Measurements from ENCODE around the gene TTC38. TPM values are rescaled to one million over a fixed set of nuclear protein-coding genes. Genes with fewer than 3 reads are reported as not detected.

Gene TTC38
- total RNA-seq, 2 experiments from 2014 or later = 17.8 to 20.7 TPM

DNA sequence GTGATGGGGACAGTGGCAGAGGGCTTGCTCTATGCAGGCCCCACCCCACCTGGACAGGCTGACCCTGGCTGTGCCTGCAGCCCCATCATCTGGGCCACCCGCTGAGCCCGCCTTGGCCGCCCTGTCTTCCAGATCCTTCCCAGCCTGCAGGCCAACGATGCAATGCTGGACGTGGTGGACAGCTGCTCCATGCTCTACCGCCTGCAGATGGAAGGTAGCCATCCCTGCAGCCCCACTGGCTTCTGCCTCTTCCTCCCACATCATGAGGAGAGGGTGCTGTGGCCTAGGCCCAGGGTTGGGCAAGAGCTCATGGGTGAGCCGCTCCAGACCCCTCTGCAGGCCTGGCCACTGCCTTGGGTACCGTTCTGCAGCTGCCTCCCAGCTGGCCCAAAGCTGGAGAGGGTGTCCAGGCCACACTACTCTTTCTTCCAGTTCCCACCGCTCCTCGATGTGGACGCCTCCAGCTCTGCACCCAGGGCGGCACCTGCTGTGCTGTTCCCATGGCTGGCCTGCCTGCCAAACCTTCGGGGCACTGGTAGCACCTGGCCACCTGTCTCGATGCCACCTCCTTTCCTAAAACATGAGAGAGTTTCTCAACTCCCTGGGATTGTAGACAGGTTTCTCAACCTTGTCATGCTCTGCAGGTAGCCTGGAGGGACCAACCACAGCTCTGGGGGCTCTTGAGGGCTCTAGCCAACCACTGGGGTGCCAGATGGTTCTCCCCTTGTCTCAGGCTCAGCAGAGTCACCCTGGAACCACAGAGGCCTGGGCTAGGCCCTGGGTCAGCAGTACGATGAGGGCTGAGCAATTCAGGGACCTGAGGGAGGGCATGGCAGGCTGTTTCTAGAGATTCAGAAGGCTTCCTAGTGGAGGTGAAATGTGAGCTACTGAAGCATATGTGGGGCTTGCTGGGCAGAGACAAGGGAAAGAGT is 19.4 kb downstream of the TTC38 start:
- Mint-ChIP-seq H3K27me3 (no peaks in the 10 kb centered on the region), H3K4me3 (peak overlapping the region; percentile 66), H3K36me3 (ENCODE audit: low read depth) (peaks cover 51% of the 10 kb centered on the region), H3K27ac (peak overlapping the region; percentile 86), H3K9me3 (peaks cover 2% of the 10 kb centered on the region), H3K4me1 (peaks cover 35% of the 10 kb centered on the region)
- CTCF ChIA-PET = interaction anchor here (1.3 kb wide), 1 partner anchor 9 kb away, joined by 4 read pairs; the partner anchor contains the start of gene GTSE1
- no peak for DNase-seq
- POLR2A ChIA-PET = interaction anchor here (0.9 to 3.6 kb wide), 6 partner anchors 9 to 39 kb away, joined by 3 to 25 read pairs (median 4); partner anchors contain the start of genes CDPF1 and GTSE1

DNA sequence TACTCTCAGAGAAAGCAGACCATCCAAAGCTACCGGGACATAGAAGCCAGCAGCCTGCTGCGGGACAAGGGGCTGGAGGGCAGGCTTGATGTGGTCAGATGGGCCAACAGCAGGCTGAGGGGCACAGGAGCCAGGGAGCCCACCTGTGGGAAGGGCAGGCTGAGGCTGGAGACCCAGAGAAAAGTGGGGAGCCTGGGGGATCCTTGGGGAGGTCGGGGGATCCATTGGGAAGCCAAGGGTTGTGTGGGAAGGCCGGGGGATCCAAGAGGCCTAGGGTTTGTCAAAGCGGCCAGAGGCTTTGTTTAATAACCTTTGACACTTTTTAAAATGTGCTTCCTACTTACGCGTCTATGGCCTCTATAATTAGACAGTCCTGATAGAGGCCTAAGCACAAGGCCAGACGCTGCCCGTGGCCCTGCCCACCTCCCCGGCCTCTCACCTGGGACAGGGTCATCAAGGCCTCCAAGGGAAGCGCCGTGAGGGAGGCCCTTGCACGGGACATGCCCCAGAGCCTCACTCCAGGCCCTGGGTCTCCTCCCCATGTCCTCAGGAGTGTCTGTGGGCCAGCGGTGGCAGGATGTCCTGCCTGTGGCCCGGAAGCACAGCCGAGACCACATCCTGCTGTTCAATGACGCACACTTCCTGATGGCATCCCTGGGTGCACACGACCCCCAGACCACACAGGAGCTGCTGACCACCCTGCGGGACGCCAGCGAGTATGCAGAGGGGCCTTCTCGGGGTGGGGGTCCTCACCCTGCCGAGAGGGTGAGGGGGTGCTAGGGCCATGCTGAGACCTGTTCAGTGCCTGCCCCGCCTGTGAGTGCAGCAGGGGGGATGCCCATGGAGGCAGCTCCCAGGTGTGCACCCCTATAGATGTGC is 20.3 kb downstream of the TTC38 start:
- Mint-ChIP-seq H3K36me3 (ENCODE audit: low read depth) (peaks cover 60% of the 10 kb centered on the region), H3K4me1 (peaks cover 42% of the 10 kb centered on the region)

DNA sequence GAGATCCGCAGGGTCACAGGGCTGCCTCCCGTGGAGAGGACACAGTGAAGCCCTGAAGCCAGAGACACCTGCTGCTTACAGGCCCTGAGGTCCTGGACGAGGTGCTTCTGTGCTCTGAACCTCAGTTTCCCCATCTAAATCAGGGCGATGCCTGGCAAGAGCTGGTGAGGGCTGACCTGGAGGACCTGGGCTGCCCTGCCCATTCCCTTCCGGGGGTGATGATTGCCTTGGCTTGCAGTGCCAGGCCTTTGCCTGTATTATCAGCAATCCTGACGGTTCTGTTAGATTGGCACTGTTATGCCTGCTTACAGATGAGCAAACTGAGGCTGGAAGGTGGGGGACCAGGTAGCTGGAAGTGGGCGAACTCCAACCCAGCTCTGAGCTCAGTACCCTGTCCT is 21.0 kb downstream of the TTC38 start:
- no peaks in the 10 kb centered on the region for H3K27me3 Mint-ChIP-seq
- ChIA-PET POLR2A (interaction anchor here (0.8 to 3.6 kb wide), 5 partner anchors 8 to 138 kb away, joined by 3 to 25 read pairs (median 5); partner anchors contain the start of genes CDPF1, GTSE1 and PPARA), CTCF (no interaction called here)
- peaks cover 64% of the 10 kb centered on the region for H3K36me3 Mint-ChIP-seq (ENCODE audit: low read depth)
- H3K9me3 Mint-ChIP-seq = peaks cover 6% of the 10 kb centered on the region
- no peak for DNase-seq
- no peak overlapping the region for H3K4me3 Mint-ChIP-seq
- peaks cover 45% of the 10 kb centered on the region for H3K4me1 Mint-ChIP-seq
- peak overlapping the region; percentile 86 for H3K27ac Mint-ChIP-seq

More for the DNA sequence above, 20.3 kb downstream of the TTC38 start:
- peak; percentile 81 for DNase-seq
- ChIA-PET CTCF (interaction anchor here (1.3 kb wide), 1 partner anchor 8 kb away, joined by 4 read pairs; the partner anchor contains the start of gene GTSE1), POLR2A (interaction anchor here (0.8 to 3.6 kb wide), 8 partner anchors 8 to 137 kb away, joined by 3 to 25 read pairs (median 4); partner anchors contain the start of genes CDPF1, GTSE1 and PPARA)
- Mint-ChIP-seq H3K9me3 (peaks cover 6% of the 10 kb centered on the region), H3K4me3 (peak overlapping the region; percentile 66), H3K27ac (peak overlapping the region; percentile 86), H3K27me3 (no peaks in the 10 kb centered on the region)

DNA sequence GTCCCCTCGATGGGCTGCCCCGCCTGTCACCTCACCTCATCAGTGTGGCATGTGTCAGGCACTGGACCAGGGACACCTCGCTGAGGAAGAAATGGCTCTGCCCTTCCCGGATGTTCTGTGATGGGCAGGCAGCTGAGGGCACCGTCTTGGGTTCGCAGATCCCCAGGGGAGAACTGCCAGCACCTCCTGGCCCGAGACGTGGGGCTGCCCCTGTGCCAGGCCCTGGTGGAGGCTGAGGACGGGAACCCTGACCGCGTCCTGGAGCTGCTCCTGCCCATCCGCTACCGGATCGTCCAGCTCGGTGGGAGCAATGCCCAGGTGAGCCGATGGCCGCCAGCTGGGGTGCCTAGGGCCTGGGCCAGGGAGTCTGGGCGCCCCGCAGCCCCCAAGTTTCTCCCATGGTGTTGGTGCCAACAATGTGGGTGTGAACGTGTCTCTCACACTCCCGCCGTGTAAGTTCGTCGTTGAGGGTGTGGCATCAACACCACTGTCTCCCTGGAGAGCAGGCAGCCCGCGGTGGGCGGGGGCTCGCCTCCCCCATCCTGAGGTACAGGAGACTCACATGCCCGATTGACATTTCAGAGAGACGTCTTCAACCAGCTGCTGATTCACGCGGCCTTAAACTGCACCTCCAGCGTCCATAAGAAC is 21.6 kb downstream of the TTC38 start:
- ChIA-PET POLR2A (interaction anchor here (0.8 to 3.6 kb wide), 4 partner anchors 7 to 138 kb away, joined by 3 to 25 read pairs (median 8); partner anchors contain the start of genes CDPF1, GTSE1 and PPARA), CTCF (no interaction called here)
- H3K4me3 Mint-ChIP-seq = no peak overlapping the region
- H3K27ac Mint-ChIP-seq = no peak overlapping the region
- H3K9me3 Mint-ChIP-seq = peaks cover 6% of the 10 kb centered on the region
- no peaks in the 10 kb centered on the region for H3K27me3 Mint-ChIP-seq
- peaks cover 59% of the 10 kb centered on the region for H3K36me3 Mint-ChIP-seq (ENCODE audit: low read depth)
- DNase-seq = no peak
- H3K4me1 Mint-ChIP-seq = peaks cover 45% of the 10 kb centered on the region

DNA sequence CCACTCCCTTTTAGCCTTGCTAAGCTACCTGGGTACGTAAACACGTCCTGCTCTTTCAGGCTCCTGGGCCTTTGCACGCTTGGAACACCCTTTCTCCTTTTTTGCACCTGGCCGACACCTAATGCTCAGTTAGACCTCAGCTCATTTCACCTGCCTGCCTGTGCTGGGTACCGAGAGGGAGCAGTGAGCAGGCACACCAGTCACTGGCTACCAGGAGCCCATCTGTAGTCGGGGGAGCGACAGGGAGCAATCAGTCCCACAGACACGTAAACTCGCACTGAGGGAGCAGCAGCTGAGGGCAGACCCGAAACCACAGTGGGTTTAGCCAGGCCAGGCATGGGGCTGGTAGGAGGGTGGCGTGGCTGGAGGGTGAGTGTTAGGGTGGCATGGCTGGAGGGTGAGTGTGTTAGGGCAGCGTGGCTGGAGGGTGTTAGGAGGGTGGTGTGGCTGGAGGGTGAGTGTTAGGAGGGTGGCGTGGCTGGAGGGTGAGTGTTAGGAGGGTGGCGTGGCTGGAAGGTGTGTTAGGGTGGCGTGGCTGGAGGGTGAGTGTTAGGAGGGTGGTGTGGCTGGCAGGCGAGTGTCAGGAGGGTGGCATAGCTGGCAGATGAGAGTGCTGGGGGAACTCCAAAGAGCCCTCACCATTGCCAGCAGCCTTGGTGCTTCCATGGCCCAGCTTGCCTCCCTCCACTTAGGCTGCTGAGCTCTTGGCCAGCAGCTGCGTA is 22.5 kb downstream of the TTC38 start:
- ChIA-PET POLR2A (interaction anchor here (2.5 kb wide), 1 partner anchor 40 kb away, joined by 10 read pairs; the partner anchor contains the start of gene CDPF1), CTCF (no interaction called here)
- H3K9me3 Mint-ChIP-seq = peaks cover 6% of the 10 kb centered on the region
- no peak for DNase-seq
- no peak overlapping the region for H3K27ac Mint-ChIP-seq
- peaks cover 60% of the 10 kb centered on the region for H3K36me3 Mint-ChIP-seq (ENCODE audit: low read depth)
- H3K4me1 Mint-ChIP-seq = peaks cover 50% of the 10 kb centered on the region
- no peak overlapping the region for H3K4me3 Mint-ChIP-seq
- H3K27me3 Mint-ChIP-seq = no peaks in the 10 kb centered on the region

DNA sequence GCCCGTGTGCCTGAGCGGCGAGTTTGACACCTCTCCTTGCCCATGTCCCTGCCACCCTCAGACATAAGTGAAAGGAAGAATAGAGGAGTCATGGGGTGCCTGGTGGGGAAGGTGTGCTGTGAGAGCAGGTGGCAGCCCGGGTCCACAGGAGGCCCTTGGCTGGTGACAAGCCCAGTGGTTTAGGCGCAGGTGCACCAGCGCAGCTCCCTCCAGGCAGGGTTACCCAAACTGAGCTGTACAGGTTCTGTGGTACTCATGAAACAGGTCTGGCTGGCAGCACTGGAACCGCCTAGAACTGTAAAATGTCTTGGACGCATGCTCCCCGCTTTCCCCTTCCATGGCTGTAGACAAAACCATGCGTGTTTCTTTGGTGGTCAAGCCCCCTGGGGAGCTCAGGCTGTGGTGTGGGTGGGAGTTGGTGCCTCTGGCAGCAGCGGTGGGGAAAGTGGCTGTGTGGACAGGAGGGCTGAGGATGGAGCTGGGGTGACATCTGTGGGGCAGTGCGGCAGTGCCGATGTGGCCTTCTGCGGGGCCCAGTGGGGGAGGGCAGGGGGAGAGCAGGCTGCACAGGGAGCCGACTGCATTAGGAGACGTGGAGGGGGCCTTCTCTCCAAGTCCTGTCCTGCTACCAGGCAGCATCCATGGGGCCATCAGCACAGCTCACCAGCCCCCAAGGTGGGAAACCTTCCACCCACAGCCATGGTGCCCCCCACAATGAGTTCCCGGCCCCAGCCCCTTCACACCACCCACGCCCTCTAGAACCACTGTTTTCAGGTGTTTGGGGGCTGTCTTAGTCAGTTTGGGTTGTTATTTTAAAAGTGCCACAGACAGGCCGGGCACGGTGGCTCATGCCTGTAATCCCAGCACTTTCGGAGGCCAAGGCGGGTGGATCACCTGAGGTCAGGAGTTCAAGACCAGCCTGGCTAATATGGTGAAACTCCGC is 23.3 kb downstream of the TTC38 start:
- Mint-ChIP-seq H3K36me3 (ENCODE audit: low read depth) (peaks cover 54% of the 10 kb centered on the region), H3K4me1 (peaks cover 59% of the 10 kb centered on the region), H3K27ac (no peak overlapping the region), H3K27me3 (no peaks in the 10 kb centered on the region), H3K9me3 (peaks cover 6% of the 10 kb centered on the region), H3K4me3 (no peak overlapping the region)
- POLR2A ChIA-PET = interaction anchor here (0.6 to 2.5 kb wide), 2 partner anchors 41 to 470 kb away, joined by 4 to 10 read pairs; partner anchors contain the start of gene CDPF1
- CTCF ChIA-PET = no interaction called here
- no peak for DNase-seq

DNA sequence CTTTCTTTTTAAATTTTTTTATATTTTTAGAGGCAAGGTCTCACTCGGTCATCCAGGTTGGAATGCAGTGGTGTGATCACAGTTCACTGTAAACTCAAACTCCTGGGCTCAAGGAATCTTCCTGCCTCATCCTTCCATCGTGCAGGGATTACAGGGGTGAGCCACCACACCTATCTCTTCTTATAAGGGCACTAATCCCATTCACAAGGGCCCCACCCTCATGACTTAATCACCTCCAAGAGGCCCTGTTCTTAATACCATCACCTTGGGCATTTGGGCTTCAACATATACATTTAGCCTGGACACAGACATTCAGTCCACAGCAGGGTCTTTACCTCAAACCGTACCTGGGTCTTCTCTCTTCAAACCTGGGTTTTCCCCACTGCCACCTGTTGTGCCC is 24.4 kb downstream of the TTC38 start:
- no peak overlapping the region for H3K4me3 Mint-ChIP-seq
- H3K36me3 Mint-ChIP-seq (ENCODE audit: low read depth) = peaks cover 56% of the 10 kb centered on the region
- ChIA-PET CTCF (no interaction called here), POLR2A (no interaction called here)
- H3K9me3 Mint-ChIP-seq = peaks cover 6% of the 10 kb centered on the region
- no peak for DNase-seq
- no peaks in the 10 kb centered on the region for H3K27me3 Mint-ChIP-seq
- H3K27ac Mint-ChIP-seq = no peak overlapping the region
- peaks cover 61% of the 10 kb centered on the region for H3K4me1 Mint-ChIP-seq

DNA sequence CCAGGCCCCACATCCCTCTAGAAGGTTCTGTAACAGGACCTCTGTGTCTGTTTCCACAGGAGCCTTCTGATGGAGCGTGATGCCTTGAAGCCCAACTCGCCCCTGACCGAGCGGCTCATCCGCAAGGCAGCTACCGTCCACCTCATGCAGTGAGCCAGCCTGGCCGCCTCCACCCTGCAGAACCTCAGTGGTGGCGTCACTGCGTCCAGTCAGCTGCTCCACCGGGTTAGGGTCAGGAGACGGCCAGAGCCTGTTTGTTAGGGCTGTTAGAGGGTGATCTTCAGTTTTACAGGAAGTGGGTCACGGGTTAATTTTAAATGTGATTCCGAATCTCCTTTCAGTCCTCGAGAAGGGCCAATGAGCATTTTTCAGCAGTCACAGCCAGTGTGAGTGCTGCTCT is 24.9 kb downstream of the TTC38 start:
- H3K27ac Mint-ChIP-seq = no peak overlapping the region
- CTCF ChIA-PET = no interaction called here

DNA sequence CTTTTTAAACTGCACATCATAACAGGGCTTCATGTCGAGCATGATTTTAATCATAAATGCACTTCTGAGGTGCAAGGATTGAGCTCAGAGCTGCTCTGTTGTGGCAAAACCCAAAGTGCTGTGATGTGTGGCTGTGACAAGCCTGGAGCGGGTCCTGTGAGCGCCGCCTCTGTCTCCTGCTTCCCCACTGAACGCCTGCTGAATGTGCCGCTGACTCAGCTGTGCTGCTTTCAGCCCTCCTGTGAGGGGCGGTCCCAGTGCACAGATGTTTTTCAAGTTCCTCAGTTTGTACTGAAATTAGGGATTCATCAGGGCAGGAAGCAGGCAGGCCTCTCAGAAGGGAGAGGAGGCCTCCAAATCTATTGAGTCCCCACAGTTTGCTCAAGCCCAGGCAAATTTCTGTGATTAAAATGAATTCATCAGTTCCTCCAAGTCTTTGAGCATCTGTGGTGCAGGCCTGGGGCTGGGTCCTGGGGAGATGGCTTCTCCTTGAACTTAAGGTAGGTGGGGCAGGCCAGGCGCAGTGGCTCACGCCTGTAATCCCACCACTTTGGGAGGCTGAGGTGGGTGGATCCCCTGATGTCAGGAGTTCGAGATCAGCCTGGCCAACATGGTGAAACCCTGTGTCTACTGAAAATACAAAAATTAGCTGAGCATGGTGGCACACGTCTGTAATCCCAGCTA is 25.9 kb downstream of the TTC38 start:
- no peak for DNase-seq
- ChIA-PET POLR2A (no interaction called here), CTCF (no interaction called here)
- H3K27ac Mint-ChIP-seq = peak overlapping the region; percentile 35
- no peaks in the 10 kb centered on the region for H3K27me3 Mint-ChIP-seq
- peaks cover 52% of the 10 kb centered on the region for H3K36me3 Mint-ChIP-seq (ENCODE audit: low read depth)
- no peak overlapping the region for H3K4me3 Mint-ChIP-seq
- H3K4me1 Mint-ChIP-seq = peaks cover 60% of the 10 kb centered on the region
- H3K9me3 Mint-ChIP-seq = peaks cover 6% of the 10 kb centered on the region

More for the DNA sequence above, 24.9 kb downstream of the TTC38 start:
- peaks cover 55% of the 10 kb centered on the region for H3K36me3 Mint-ChIP-seq (ENCODE audit: low read depth)
- peaks cover 6% of the 10 kb centered on the region for H3K9me3 Mint-ChIP-seq
- H3K4me3 Mint-ChIP-seq = no peak overlapping the region
- POLR2A ChIA-PET = no interaction called here
- H3K4me1 Mint-ChIP-seq = peaks cover 61% of the 10 kb centered on the region
- DNase-seq = no peak
- no peaks in the 10 kb centered on the region for H3K27me3 Mint-ChIP-seq

DNA sequence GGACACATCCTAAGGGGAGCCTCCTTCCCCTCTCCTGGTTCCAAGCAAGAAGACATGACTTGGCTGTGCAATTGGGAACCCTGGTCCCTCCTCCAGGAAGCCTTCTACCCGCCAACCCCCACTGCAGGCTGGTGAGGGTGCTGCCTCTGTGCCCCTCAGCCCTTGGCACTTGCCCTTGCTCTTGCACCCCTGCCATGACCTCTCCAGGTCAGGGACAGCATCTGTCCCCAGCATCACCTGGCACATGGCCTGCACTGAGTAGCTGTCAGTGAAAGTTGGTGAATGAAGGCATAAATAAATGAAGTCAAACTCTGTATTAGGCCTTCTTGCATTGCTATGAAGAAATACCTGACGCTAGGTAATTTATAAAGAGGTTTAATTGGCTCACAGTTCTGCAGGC is 27.0 kb downstream of the TTC38 start:
- peak overlapping the region; percentile 97 for H3K27ac Mint-ChIP-seq
- DNase-seq = no peak
- no peaks in the 10 kb centered on the region for H3K27me3 Mint-ChIP-seq

More for the DNA sequence above, 27.0 kb downstream of the TTC38 start:
- Mint-ChIP-seq H3K4me3 (peak overlapping the region; percentile 88), H3K9me3 (peaks cover 6% of the 10 kb centered on the region), H3K36me3 (ENCODE audit: low read depth) (peaks cover 61% of the 10 kb centered on the region), H3K4me1 (peaks cover 60% of the 10 kb centered on the region)
- CTCF ChIA-PET = interaction anchor here (1.1 to 2.6 kb wide), 4 partner anchors 41 to 173 kb away, joined by 3 to 16 read pairs (median 6); partner anchors contain the start of gene CDPF1
- POLR2A ChIA-PET = interaction anchor here (0.9 to 6.4 kb wide), 7 partner anchors 7 to 174 kb away, joined by 3 to 48 read pairs (median 19); partner anchors contain the start of gene CDPF1

Data from activated CD4-positive, alpha-beta memory T cell treated with anti-CD3 and anti-CD28 coated beads, Interleukin-2, amount 10 ng/mL, durations not matched to agents 7 days and 5 days (primary cell).